Measurements from ENCODE around the gene BCAR3.

GRCh38 chr1:93609536-93609935 is 72.1 kb downstream of the BCAR3 start:
- TF ChIP-seq CTCF (IDR thresholded peaks at IDR 0.05): no peak
- no peak for TF ChIP-seq POLR2A (IDR thresholded peaks at IDR 0.05)
